ENCODE data around the gene LASP1NB.

GRCh38 chr17:38920374-38921291 lies 4.8 kb upstream of the LASP1NB start:
- TF ChIP-seq CTCF (IDR thresholded peaks at IDR 0.05) = no peak
- TF ChIP-seq POLR2AphosphoS5 (IDR thresholded peaks at IDR 0.05) = no peak
- no peak for TF ChIP-seq POLR2A (IDR thresholded peaks at IDR 0.05; ENCODE audit: low read depth)

Measured in esophagus muscularis mucosa (tissue), 3 donors.